Ishikawa (cell line): Measurements from ENCODE around the gene CELSR1.
A peak's percentile ranks its signal among the peaks of the same experiment; 100 is the strongest.

Experiments used
- CEBPB ChIP-seq: IDR thresholded peaks from 2 replicates; pipeline ENCODE4 v1.6.1; 2012
- CREB1 ChIP-seq: IDR thresholded peaks from 2 replicates; pipeline ENCODE4 v1.6.1; 2012; ENCODE audit warnings: low read depth
- EGR1 ChIP-seq: IDR thresholded peaks from 2 replicates; pipeline ENCODE4 v1.6.1; 2012
- EP300 ChIP-seq: IDR thresholded peaks from 2 replicates; pipeline ENCODE4 v1.6.1; 2012; ENCODE audit warnings: borderline replicate concordance
- FOXM1 ChIP-seq: IDR thresholded peaks from 2 replicates; pipeline ENCODE4 v1.6.1; 2012; ENCODE audit warnings: low read depth, borderline replicate concordance
- NFIC ChIP-seq: IDR thresholded peaks from 2 replicates; pipeline ENCODE4 v1.6.1; 2012
- RAD21 ChIP-seq: IDR thresholded peaks from 2 replicates; pipeline ENCODE4 v1.6.1; 2012; ENCODE audit warnings: low read depth
- TAF1 ChIP-seq: IDR thresholded peaks from 2 replicates; pipeline ENCODE4 v1.6.1; 2012; ENCODE audit warnings: low read depth, mild to moderate bottlenecking
- TCF12 ChIP-seq: IDR thresholded peaks from 2 replicates; pipeline ENCODE4 v1.6.1; 2012; ENCODE audit warnings: low read depth
- TEAD4 ChIP-seq: IDR thresholded peaks from 2 replicates; pipeline ENCODE4 v1.6.1; 2012
- YY1 ChIP-seq: IDR thresholded peaks from 2 replicates; pipeline ENCODE4 v1.6.1; 2012; ENCODE audit warnings: low read depth
- ZBTB7A ChIP-seq: IDR thresholded peaks from 2 replicates; pipeline ENCODE4 v1.6.1; 2012; ENCODE audit warnings: low read depth
- TF ChIP-seq, protein P1 (sequence below): IDR thresholded peaks from 2 replicates; pipeline ENCODE4 v1.6.1; 2012
- TF ChIP-seq, protein P2 (sequence below): IDR thresholded peaks from 2 replicates; pipeline ENCODE4 v1.6.1; 2012
- TF ChIP-seq, protein P3 (sequence below): IDR thresholded peaks from 2 replicates; pipeline ENCODE4 v1.6.1; 2012; ENCODE audit warnings: low read depth, mild to moderate bottlenecking

Gene CELSR1

DNA sequence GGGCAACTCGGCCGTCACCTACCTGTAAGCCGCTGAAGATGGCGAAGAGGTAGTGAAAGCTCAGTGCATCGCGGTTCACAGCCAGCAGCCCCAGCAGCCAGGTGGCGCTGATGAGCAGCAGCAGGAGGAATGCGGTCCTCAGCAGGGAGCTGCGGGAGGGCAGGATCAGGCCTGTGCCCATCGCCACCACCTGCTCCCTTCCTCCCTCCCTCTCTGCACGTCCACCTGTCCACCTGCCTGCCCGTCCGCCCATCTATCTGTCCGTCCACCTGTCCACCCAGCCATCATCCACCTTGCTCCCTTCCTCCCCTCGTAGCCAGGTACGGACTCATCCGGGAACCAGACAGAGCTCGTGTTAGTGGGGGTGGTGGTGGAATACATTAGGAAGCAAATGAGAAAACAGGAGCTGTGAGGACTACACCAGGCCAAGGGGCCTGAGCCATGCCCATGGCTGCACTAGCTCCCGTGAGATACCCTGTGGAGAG is 169.7 kb downstream of the CELSR1 start:
- peak; percentile 94 for TF ChIP-seq RAD21
- TF ChIP-seq, protein P1, sequence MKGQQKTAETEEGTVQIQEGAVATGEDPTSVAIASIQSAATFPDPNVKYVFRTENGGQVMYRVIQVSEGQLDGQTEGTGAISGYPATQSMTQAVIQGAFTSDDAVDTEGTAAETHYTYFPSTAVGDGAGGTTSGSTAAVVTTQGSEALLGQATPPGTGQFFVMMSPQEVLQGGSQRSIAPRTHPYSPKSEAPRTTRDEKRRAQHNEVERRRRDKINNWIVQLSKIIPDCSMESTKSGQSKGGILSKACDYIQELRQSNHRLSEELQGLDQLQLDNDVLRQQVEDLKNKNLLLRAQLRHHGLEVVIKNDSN: no peak; the same call in 1 of the 2 replicates
- TF ChIP-seq EP300: no peak
- TF ChIP-seq YY1: no peak
- TF ChIP-seq TCF12: 0 out of 2 replicates have a peak, but pooled peaks have one; percentile 1
- no peak for TF ChIP-seq NFIC
- no peak for TF ChIP-seq CREB1
- TF ChIP-seq CEBPB: no peak
- TF ChIP-seq, protein P2, sequence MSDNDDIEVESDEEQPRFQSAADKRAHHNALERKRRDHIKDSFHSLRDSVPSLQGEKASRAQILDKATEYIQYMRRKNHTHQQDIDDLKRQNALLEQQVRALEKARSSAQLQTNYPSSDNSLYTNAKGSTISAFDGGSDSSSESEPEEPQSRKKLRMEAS: peak; percentile 67; the same call in 1 of the 2 replicates
- peak; percentile 88 for TF ChIP-seq TEAD4
- no peak; the same call in 1 of the 2 replicates for TF ChIP-seq ZBTB7A
- no peak for TF ChIP-seq FOXM1
- TF ChIP-seq EGR1: no peak
- TF ChIP-seq, protein P3, sequence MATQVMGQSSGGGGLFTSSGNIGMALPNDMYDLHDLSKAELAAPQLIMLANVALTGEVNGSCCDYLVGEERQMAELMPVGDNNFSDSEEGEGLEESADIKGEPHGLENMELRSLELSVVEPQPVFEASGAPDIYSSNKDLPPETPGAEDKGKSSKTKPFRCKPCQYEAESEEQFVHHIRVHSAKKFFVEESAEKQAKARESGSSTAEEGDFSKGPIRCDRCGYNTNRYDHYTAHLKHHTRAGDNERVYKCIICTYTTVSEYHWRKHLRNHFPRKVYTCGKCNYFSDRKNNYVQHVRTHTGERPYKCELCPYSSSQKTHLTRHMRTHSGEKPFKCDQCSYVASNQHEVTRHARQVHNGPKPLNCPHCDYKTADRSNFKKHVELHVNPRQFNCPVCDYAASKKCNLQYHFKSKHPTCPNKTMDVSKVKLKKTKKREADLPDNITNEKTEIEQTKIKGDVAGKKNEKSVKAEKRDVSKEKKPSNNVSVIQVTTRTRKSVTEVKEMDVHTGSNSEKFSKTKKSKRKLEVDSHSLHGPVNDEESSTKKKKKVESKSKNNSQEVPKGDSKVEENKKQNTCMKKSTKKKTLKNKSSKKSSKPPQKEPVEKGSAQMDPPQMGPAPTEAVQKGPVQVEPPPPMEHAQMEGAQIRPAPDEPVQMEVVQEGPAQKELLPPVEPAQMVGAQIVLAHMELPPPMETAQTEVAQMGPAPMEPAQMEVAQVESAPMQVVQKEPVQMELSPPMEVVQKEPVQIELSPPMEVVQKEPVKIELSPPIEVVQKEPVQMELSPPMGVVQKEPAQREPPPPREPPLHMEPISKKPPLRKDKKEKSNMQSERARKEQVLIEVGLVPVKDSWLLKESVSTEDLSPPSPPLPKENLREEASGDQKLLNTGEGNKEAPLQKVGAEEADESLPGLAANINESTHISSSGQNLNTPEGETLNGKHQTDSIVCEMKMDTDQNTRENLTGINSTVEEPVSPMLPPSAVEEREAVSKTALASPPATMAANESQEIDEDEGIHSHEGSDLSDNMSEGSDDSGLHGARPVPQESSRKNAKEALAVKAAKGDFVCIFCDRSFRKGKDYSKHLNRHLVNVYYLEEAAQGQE: no peak
- no peak for TF ChIP-seq TAF1

DNA sequence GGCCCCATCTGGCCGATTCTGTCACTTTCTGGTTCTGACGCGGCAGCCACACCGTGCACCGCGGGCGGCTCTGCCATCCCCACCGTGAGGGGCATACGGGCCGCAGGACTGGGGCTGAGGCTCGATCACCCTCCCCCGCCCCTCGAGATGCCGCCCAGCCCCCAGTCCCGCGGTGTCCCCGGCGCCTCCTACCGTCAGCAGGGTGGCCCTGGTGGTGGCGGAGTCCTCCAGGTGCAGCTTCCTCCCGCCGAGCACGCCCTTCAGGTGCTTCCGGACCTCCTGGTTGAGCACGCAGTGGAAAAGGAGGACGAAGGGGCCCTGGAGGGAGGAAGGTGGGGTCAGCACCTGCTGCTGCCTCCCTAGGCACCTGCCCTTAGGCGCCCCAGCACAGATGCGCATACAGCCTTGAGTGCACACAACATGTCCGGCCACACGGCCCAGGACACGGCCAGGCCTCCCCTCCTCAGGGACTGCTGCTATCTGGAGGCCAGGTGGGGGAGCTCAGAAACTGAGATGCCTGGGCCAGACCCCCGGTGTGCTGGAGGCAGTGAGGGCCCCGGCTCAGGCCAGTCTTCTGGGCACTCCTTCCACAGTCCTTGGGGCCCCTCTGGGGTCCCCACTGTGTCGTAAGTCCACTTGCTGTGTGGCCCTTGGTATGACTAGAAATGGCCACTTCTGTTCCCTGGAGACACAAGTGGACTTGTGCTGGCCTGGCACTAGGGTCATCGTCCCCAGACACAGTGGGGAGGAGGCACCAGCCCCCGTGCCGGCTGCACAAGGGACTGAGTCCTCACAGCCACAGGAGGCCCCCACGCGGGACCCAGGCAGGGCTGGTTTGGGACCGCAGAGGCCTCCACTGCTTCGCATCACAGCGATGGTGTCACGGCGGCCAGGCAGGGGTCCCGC is 170.4 kb downstream of the CELSR1 start:
- TF ChIP-seq, protein P2: no peak
- no peak for TF ChIP-seq TEAD4
- TF ChIP-seq NFIC: no peak
- TF ChIP-seq, protein P3: no peak
- TF ChIP-seq FOXM1: no peak
- TF ChIP-seq TCF12: no peak
- TF ChIP-seq CREB1: no peak

DNA sequence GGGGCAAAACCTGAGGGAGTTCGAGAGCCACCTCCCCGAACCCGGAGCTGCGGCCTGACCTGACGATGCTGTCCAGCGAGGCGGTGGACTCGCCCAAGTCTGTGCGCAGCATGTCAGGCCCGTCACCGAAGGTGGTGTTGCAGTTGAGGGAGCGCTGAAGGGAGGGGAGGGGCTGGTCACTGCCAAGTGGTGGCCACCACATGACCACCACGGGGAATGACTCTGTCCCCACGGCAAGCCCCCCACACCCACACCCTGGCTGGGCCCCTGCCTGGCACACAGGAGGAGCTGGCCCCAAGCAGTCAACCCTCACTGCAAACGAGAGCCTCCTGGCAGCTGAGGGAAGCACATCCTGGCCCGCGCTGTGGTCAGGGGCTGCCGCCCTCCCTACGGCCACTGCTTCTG is 171.1 kb downstream of the CELSR1 start:
- TF ChIP-seq, protein P3: no peak
- TF ChIP-seq EP300 (no peak), CREB1 (no peak), YY1 (no peak), TCF12 (no peak), FOXM1 (no peak), RAD21 (no peak), ZBTB7A (no peak), EGR1 (no peak), NFIC (no peak), TEAD4 (no peak), CEBPB (no peak), TAF1 (no peak)
- TF ChIP-seq, protein P2: no peak
- TF ChIP-seq, protein P1: no peak

DNA sequence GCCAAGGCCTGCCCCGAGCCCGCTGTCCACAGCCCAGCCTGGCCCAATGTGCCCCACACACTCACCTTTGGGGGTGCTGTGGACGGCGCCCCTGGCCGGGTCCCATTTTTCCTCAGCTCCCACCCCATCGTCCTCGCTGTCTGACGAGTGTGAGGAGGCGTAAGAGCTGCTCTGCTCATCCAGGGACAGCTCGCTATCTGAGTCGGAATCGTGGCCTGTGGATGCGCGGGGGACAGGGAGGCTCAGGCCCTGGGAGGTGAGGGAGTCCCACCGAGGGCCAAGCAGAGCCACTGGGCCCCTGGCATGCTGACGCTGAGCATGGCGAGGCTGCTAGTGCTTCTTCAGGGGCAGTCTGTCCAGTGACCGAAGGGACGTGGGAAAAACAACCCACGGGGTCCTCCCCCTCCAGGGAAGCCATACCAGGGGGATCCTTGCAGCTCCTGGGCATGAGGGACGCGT is 172.2 kb downstream of the CELSR1 start:
- TF ChIP-seq RAD21 (no peak), CEBPB (no peak), YY1 (no peak), TCF12 (no peak), ZBTB7A (no peak), CREB1 (no peak), NFIC (no peak), FOXM1 (no peak), TEAD4 (no peak), TAF1 (no peak), EP300 (no peak)
- TF ChIP-seq, protein P3: no peak
- TF ChIP-seq, protein P1: no peak
